DMS 273 treated with DMSO at 0.1 percent for 48 hours (cell line): ENCODE results near the gene SORCS2.

Experiments used
- DNase-seq: peaks from one replicate; lab custom pipeline; 2025; lab: John Stamatoyannopoulos, UW

The SORCS2 gene

DNA sequence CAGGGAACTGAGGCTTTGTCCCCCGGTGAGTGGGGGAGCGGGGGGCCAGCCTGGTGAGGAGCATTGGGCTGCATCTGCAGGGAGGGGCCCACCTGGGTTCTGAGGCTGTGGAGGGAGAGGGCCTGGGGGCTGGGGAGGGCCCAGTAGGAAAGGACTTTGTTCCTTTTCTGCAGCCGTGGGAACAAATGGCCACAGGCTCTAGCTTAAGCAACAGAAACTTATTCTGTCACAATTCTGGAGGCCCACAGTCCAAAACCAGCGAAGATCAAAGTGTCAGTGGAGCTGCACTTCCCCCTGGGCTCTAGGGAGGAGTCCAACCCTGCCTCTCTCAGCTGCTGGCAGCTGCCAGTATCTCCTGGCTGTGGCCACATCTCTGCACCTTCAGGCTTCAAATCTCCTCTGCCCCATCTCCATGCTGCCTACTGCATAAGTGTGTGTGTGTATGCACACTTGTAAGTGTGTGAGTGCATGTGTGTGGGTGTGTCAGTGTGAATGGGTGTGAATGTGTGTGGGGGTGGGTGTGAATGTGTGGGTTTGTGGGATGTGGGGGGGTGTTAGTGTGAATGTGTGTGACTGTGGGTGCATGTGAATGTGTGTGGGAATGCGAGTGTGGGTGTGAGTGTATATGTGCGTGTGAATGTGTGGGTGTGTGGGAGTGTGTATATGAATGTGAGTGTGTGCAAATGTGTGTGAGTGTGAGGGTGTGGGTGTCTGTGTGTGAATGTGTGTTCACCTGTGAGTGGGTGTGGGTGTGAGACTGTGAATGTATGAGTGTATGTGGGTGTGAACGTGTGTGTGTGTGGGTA is 446.8 kb downstream of the SORCS2 start:
- DNase-seq = no peak

DNA sequence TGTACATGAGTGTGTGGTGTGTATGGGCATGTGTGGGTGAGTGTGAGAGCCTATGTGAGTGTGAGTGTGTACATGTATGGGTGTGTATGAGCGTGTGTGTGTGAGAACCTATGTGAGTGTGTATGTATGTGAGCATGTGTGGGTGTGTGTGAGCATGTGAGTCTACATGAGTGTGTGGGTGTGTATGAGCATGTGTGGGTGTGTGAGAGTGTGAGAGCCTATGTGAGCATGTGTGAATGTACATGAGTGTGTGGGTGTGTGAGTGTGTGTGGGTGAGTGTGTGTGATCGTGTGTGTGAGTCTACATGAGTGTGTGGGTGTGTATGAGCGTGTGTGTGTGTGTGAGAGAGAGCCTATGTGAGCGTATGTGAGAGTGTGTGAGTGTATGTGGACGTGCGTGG is 447.8 kb downstream of the SORCS2 start:
- no peak for DNase-seq

DNA sequence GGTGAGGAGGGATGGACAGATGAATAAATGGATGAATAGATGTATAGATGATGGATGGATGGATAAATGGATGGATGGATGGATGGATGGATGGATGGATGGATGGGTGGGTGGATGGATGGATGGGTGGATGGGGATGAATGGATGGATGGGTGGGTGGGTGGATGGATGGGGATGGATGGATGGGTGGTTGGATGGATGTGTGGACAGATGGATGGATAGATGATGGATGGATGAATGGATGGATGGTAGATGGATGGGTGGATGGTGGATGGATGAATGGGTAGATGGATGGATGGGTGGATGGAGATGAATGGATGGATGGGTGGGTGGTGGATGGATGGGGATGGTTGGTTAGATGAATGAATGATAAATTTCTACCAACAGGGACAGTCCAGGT is 449.4 kb downstream of the SORCS2 start:
- no peak for DNase-seq

DNA sequence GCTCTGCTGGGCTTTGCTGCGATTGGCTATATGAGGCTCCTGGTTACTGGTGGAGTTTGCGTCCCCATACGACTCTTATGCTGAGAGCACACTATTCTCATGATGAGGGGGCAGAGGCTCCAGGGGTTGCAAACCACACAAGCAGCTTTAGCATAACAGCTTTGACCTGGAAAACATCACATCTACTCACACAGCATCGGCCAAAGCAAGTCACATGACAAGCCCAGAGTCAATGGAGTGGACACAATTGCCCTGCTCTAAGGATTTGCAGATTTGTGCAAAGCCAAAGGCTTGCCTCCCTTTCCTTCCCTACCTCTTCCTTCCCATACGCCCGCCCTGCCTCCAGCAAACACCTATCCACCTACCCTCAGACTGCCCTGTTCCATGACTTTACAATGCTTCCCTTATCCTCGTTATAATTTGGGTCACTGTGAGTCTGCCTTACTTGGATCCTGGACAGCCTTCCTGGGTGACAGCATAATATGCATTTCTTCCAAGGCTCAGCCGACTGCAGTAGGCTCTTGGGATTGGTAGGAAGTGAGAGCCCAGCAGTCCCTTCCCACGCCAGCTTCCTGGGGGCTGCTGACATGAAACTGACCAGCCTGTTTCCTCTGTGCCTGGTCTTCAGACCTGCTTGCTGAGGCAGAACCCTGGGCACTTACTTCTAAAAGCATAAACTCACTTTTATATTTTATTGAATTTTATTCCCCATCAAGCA is 450.6 kb downstream of the SORCS2 start:
- no peak for DNase-seq

DNA sequence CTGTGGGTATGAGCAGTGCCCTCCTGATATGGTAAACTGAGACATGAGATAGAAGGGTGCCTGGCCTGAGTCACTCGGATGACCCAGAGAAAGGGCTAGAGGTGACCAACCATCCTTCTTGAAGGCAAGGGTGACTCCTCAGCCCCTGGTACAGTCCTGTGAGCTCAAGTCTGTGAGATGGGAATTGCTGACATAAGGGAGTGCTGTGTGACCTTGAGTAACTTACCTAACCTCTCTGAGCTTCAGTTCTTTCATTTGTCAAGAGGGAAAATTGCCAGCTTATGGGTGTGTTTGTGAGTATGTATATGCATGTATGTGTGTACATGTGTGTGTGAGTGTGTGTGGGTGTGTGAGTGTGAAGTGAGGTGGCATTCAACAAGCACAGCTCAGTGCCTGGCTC is 452.8 kb downstream of the SORCS2 start:
- no peak for DNase-seq

DNA sequence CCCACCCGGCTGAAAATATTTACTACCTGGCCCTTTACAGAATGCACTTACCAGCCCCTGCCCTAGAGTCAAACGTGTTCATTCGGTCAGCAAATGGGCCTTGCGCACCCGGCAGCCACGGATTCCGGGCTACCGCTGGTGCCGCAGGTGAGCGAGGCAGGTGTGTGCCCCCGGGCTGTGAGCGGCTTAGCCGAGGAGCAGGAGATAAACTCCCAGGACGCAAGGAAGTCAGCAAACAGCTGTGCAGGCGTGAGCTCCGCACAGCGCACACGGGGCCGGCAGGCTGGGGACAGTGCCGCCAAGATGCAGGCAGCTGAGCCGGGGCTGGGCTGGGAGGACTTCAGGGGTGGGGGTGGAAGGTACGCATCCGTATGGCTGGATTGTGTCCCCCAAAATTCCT is 453.6 kb downstream of the SORCS2 start:
- DNase-seq = no peak

DNA sequence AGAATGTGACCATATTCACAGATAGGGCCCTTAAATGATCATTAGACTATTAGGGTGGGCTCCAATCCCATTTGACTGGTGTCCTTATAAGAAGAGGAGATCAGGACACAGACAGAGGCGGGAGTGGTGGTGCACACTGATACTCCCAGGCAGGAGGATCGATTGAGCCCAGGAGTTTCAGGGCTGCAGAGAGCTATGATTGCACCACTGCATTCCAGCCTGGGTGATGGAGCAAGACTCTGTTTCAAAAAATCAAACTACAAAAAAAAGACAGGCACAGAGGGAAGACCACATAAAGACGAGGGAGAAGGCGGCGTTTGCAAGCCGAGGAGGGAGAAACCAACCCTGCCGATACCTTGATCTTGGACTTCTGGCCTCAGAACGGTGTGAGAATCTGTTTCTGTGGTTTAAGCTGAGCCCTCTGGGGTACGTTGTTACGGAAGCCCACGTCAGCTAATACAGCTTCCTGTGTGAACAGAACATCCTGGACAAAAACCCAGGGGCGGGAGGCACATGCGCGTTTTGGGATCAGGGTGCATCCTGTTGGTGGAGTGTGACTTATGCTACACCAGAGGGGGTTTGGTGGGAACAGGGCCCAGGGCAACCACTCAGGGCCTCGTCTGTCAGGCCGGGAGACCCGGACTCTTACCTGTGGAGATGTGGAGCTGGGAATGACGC is 454.2 kb downstream of the SORCS2 start:
- DNase-seq = no peak

DNA sequence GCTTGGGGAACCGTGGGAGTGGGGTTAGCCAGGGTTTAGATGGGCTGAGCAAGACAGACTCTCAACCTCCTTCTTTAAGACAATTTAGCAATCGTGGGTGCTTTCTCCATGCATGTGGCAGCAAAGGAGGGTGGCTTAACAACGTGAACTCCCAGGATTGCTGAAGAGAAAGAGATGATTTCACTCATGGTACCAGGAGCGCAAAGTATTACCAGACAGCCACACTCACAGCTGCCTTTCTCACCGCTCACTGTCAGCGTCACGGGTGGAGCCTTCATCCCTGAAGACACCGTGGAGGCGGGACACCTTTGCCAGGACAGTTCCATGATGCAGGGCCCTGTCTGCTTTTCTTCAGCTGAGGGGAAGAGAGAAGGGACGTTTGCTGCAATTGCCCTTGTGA is 454.8 kb downstream of the SORCS2 start:
- DNase-seq = no peak

DNA sequence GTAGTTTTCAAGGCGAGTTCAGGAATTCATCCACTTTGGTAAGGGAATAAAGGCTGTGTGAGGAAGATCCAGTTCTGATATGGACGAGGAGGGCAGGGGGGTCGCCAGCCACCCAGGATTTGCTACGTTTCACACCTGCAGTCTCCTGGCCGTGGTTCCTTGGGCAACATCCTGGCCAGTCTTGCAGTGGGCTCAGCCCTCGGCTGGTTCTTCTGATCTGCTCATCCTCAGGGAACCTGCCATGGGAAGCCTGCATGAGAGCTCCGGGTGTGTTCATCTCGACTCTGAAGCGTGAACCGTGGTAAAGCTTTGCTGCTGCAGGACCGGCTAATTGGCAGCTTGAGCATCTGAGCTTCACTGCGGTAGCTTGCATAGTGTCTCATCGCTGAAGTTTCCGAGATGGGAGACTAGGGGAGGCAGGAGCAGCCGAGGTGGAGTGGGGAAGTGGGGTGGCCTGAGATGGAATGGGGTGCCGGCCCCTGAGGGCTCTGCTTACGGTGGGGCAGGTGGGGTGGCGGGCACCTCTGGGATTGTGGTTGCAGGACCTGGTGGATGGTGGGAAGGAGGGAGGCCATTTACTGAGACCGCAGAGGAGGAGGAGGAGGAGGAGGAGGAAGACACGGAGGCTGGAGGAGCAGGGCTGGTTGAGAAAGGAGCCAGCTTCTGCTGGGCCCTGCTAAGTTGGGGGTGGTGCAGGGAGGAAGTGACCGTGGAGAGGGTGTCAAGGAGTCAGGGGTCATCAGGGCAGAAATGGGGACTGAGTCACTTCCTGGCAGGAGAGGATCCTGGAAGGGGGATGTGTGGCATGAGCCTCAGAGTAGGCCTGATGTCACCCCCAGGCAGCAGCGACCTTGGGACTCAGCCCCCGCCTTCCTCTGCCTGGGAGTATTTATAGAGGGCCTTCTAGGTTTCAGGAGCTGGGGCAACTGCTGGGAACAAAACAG is 455.5 kb downstream of the SORCS2 start:
- DNase-seq = no peak

DNA sequence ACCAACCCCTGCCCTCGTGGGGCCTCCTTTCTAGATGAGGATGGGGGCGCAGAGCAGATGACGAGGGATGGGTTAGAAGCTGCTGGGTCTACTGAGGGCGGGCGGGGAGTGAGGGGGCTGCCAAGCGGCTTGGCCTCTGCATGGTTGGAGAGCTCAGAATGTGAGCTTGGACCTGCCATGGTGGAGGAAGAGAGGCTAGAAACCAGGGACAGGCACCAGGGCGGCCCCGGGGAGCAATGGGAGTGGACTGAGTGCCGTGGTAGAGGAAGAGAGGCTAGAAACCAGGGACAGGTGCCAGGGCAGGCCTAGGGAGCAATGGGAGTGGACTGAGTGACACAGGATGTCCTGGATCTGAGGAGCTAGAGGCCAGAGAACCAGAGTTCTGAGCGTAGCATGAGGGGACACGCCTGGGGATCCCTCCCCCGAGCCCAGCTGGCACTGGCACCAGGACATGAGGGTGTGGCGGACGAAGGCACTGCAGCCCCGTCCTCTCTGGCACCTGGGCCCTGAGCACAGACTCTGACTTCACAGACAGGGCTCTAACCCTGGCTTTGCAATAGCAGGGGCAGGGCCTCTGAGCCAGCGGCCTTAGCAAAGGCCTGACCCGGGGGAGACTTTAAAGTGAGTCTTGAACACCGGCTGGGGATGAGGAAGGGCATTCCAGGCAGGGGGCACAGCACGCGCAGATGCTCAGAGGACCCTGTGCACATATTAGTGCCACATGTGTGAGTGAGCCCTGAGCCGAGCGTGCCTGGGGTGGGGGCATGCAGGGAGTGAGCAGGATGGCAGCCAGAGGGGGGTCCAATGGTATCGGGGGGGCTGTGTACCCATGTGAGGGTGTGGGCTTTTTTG is 456.4 kb downstream of the SORCS2 start:
- DNase-seq = no peak

DNA sequence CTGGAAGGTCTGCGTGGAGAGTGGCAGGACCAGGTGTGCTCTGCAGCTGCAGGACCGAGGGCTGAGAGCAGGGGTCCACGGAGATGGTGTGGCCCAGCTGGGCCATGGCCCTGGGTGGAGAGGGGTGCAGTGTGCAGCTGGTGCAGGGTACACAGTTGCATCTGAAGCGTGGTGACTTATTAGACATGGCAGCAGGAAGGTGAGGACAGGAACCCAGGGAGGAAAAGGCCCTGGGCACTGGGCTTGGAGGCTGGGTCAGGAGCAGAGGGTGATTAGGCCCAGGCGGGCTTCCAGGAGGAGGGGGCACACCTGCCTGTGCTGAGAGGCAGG is 457.0 kb downstream of the SORCS2 start:
- DNase-seq = no peak

DNA sequence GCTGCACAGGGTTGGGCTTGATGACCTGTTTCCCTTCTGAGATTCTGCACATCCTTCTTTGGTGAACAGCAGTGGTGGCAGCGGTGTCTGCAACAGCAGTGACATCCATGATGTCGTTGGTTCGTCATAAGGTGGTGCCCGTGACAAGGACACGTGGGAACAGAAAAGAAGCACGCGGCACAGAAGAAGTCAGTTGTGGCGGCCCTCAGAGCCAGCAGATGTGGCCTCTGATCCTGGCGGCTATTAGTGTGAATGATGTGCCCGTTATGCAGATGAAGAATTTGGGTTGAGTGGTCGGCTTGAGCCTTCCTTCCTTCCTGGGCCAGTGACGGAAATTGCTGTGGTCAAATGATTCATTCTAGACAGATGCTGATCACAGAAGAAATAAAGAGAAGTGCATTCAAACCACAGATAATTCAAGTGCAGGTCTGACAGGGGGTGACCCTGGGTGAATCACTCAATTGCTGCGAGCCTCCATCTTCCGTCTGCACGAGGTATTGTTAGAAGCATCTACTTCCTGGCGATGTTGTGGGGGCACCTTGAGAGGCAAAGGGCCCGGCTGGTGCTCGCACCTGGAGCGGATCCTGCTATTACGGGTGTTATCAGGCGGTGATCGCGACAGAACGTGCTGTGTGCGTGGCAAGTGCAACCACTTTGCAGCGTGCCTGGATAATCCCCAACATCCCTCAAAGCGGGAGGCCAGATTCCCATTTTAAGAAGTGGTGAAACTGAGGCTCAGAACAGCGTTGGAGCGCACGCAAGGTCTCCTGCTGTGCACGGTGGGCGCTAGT is 457.6 kb downstream of the SORCS2 start:
- DNase-seq = no peak

DNA sequence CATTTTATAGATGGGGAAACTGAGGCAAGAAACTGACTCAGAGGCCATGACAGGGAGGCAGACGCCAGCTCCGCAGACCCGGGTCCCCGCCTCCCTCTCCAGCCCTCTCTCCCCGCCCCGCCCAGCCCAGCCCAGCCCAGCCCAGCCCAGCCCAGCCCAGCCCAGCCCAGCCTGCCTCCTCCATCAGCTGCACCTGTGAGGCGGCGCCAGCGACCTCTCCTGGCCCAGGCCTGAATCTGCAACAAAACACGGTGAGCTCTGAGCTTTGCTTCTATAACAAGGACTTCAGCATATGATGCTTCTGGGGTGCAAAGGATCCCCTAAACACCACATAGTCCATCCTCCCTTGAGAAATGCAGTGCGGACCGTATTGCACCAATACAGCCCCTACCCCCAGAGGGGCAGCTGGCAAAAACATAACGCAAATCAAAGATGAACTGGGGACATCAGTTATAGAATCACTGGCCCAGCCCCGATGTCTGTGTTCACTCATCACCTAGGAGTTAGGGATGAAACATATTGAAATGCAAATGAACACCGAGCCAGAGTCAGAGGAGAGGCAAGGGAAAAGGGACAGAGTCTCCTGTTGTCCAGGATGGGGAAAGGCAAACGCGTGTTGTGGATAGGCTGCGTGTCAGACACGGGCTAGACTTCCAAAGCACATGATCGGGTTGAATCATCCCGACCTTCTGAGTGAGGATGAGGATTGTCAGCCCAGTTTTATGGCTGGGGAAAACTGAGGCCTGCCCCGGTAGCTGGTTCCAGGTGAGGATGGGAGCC is 458.5 kb downstream of the SORCS2 start:
- no peak for DNase-seq

DNA sequence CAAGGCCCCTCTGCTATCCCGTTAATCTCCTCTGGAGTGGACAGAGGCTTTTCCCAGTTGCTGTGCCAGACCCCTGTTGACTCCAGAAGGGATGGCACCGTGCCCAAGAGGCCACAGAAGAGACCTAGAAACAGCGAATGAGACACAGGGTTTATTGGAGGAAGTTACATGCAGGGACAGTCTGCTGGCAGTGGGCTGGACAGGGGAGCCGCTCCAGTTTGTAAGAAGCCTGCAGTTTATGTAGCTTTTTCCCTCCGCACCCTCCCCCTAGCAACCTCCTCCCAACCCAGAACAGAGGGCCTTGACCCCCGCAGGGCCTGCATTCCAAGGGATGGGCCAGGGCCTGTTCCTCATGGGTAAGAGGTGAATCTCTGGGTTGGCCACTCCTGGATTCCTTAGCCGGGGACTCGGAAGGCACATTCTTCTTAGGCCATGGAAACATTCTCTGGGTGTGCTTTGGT is 459.2 kb downstream of the SORCS2 start:
- DNase-seq = no peak

DNA sequence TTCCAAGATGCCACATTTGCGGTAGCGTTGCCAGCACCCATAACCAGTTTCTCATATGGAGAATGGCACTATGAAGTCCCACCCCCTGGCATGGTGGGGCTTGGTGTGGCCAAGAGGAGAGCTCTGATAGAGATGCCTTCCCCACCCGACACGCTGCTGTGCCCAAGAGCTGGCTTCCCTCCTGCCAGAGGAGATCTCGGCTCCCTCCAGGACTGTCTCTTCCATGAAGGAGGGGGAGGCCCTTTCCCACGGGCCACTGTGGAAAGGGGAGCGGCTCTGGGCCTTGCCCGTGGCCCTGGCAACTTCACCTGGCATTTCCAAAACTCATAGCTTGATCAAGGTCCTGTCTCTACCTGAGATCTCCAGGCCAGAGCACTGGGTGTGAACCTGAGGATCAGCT is 459.7 kb downstream of the SORCS2 start:
- no peak for DNase-seq

DNA sequence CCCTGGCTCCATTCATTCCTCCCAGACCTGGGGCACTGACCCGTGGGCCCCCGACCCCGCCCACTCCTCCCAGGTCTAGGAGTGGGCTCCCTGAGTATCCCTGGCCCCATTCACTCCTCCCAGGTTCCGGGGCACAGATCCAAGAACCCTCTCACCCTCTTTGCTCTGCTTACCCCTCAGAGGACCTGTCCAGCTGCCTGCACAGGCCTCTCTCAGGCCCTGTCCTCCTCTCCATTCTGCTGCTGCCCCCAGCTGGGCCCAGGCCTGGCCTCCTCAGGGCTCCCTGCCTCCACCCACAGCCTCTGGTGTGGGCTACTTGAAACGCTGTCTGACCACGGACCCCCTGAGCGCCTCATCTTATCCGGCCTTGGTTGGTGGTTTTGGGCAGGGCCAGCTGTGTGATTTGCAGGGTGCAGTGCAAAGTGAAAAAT is 460.1 kb downstream of the SORCS2 start:
- no peak for DNase-seq

DNA sequence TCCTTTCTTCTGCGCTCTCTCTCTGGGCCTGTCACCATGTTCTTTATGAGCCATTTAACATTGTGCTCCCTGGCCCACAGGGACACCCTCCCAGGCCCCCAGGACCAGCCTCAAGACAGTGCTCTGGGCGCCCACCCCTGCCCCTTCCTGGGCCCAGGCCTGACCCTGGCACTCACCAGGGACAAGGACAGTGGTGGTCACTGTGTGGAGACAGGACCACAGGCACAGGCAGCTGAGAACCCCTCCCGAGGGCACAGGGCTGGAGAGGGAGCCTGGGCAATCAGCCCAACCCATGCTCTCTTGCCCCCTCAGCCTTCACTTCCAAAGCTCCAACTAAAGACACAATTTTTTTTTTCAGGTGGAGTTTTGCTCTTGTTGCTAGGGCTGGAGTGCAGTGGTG is 460.6 kb downstream of the SORCS2 start:
- DNase-seq = no peak

DNA sequence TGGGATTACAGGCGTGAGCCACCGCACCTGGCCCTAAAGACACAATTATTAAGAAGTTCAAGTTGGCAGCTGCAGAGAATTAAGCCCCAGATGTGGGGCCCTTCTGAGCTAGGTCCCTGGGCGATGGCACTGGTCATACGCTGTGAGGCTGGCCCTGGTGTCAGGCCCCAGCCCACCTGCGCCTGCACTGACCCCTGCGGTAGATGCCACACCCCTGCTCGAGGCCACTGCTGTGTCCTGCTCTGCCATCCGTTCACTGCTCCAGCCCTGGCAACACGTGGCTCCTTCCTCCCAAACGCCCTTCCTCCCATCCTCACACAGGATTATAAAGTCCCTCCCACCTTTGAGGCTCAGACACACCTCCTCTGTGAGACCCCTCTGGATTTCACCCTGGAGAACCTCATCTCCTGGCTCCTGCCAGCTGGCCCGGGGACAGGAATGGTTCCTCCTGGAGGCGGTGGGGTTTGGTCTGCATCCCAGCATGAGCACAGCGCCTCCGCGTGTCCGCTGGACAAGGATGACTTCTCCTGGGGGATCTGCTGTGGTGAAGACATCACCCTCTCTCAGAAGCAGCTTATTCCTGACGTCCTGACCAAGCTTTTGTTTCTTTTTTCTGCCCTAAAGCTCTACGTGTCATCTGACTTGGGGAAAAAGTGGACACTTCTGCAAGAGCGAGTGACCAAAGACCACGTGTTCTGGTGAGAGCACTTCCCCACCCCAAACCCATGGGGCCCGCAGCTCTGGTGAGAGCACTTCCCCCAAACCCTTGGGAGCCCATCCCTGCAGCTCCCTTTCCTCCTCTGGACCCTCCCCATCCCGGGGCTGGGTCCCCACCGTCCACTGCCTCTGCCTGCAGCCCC is 461.4 kb downstream of the SORCS2 start:
- no peak for DNase-seq
